Fibroblast of peridontal ligament (primary cell): ENCODE results near the gene CACNA2D2.

Source experiments
- DNase-seq: peaks from one replicate; pipeline ENCODE4 v3.0.0-alpha.2; 2010; ENCODE audit errors: extremely low read depth

The CACNA2D2 gene

DNA sequence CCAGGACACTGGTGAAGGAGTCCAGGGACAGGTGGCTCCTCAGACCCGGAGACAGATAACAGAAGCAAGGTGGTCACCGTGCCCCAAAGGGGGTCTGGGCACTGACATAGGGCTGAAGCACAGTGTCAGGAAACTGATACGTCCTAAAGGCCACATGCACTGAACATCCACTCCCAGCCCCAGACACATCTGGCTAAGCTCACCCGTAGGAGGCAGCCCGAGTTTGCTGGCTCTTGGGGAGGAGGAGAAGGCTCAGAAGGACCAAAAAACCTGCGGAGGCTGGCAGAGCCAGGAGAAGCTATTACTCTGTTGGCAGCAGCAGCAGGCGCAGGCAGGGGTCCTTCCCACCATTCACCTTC is 1.2 kb downstream of the CACNA2D2 start:
- no peak for DNase-seq

DNA sequence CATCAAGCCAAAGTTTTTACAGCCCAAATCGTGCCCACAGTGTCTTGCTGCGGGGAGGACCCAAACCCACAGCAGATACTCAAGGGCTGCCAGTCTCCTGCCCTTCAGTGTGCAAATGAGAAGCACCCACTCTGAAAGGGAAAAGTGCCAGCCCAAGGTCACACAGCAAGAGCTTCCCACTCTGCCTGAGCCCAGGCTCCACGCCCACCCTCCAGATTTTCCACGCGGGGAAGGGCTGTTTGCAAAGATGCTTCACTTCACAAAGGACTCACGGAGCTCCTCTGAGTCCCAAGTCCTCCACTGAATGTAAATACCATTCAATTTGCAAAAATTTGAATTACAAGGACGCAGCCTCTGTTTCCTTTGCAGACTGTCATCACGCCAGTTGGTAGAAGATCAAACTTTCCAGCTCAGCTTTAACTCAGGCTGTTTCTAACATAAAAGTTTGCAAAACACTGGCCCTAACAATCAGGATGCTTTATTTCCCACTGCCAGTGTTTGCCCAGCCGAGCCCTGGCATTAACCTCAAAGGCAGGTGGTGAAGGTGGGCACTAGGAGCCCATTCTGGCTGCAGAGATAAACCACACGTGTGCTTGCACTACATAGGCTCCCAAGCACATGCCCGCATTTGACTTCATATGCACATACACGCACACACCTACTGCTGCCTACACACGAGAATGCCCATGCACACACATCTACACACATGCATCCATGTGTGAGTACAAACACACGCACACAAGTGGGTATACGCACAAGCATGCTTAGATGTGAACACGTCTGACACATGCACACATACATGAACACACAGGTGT is 7.6 kb downstream of the CACNA2D2 start:
- no peak for DNase-seq

DNA sequence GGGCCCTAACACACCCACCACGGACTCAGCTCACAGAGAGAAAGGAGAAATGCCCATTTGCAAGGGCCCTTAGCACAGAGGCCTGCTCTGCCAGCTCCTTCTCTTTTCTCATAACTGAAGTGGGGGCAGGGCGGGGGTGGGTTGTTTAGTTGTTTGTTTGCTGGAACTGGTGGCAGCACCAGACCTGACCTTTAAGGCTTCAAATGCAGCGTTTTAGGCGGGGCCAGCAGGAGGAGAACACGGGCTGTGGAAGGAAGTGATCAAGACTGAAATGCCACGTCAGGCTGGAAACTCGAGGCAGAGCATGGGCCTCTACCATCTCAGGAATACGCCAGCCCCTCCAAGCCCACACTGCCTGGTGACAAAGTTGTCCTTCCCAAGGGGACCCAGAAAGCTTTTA is 9.3 kb downstream of the CACNA2D2 start:
- no peak for DNase-seq

DNA sequence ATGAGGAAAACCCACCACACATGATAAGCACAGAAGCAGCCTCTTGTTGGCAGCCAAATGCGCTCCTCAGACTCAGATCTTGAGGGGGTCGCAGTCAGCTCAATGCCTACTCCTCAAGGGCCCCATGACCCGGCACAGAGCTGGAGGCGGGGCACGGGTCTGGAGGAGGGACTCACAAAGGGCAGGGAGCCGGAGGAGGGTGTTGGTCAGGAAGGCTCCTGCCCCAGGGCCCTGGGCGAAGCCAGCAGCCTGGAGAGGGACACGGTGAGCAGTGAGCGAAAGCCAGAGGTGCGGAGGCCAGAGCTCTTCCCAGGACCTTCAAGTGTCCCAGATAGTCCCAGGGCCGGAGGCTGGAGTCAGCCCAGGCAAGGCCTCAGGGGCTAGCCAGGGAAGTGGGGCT is 9.8 kb downstream of the CACNA2D2 start:
- DNase-seq = no peak

DNA sequence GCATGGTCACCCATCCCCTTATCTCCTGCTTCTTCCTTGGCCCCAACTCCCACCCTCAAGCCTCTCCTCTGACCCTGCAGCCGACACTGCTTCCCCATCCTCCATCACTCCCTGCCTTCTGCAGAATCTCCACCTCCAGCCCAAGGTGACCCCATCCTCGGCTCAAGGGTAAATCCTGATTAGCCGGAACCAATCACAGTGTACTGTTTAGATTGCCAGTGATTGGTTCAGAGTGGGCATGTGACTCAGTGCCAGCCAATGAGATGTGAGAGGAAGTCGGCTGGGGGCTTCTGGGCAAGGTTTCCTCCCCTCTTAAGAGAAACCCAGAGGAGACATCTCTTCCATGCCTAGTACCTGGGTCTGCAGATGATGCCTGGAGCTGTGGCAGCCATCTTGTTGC is 10.3 kb downstream of the CACNA2D2 start:
- DNase-seq = no peak

DNA sequence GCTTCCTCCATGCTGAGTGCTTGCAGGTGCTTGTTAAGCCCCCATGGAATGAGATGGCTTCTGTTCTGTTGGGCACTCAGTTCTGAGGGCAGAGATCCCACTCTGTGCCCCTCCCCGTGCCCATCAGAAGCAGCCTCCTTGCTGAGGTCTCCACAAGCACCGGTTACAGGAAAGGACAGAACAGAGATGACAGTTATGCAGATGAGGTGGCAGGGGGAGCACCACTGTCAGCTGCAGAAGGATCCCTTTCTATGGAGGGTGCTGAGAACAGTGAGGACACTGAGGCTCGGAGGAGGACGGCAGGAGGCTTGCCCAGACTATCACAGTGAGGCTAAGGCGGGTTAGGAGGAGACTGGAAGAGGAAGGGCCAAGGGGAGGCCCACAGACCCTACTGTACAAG is 12.4 kb downstream of the CACNA2D2 start:
- DNase-seq = no peak

DNA sequence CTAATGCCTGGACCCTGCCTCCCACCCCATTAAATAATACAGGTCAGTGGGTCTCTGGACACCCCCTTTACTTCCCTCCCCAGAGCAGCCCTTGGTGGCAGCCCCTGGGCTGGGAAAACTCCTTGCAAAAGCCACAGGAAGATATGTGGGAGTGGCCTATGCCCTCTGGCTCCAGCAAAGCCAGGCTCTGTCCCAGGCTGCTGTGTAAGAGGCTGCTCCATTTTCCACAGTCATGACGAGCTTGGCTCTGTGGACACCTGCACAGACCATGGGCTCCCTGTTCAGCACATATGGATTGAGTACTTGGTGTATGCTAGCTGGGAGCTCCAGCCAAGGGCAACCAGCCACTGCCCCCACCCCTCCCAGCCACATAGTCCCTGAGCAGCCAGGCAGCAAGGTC is 13.0 kb downstream of the CACNA2D2 start:
- no peak for DNase-seq

DNA sequence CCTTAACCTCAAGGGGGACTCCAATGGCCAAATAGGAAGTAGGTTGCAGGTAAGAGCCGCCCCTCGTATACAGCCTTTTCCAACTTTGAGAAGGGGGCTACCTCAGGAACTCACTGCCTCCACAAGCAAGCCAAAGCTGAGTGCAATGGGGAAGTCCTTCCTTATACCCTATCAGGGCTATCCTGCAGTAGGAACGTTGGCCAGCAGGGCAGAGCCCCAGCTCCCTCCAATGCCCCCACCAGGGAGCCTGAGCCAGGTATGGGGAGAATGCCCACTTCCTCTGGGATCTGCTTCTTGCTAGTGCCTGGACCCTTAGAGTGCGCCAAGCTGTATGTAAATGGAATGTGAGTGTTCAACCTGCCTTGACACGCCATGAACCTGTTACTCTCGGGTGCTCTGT is 16.3 kb downstream of the CACNA2D2 start:
- no peak for DNase-seq

DNA sequence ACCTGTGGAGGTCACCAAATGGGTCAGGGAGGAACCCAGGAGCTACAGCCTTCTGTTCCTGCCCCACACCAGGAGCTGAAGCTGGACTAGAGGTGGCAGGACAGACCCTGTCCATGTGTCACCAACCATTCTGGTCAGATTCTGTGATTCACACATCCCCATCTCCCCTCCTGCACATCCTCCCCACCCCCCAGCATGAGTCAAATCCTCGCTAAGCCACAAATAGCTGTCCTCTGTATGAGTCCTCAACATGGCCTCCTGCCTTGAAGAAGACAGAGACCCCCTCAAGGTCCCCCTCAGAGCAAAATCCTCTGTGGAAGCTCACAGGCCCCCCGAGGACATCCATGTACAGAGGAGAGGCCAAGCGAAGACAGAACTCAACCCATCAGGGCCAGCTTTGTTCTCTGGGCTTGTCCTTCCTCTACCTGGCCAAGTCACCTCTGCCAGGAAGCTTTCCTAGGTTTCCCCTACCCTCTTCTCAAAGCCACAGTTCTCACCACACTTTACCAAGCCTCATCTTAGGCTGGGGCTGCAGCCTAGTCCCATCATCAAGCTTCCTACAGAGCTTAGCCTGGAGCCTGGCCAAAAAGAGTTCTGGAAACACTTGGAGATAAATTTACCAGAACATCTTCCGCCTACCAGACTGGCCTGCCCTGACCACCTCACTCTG is 17.1 kb downstream of the CACNA2D2 start:
- no peak for DNase-seq

DNA sequence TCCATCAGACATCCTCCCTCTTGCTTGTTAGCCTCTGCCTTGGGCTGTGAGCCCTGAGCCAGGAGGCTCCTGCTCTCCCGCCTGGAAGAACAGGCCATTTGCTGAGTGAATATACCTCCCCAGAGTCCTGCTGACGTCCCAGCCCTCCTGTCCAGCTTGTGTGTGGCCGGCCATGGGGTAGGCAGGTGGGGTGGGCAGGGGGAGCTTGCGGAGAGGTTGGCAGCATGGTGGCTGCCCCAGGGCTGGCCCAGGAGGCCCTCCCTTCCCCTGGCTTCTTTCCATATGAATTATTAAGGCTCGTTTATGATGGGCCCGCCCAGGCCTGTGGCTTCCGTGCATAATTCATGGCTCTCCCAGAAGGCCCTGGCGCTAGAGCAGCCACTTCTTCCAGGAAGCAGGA is 18.7 kb downstream of the CACNA2D2 start:
- DNase-seq = no peak

DNA sequence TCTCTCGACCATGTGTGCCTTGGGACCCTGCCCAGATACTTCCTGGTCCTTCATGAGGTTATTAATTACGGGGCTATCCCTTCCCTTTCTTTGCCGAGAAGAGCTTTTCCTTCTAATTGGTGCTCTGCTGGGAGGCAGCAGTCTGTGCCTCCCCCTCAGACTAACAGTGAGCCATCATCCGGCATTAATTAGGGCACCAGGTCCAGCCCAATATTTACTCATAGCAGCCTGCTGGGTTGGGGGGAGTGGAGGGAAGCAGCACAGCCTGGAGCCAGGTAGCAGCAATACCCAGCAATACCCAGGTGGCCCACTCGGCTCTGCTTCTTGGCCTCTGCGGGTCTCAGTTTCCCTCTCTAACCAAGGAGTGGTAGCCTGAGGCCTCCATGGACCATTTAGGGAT is 20.1 kb downstream of the CACNA2D2 start:
- no peak for DNase-seq

DNA sequence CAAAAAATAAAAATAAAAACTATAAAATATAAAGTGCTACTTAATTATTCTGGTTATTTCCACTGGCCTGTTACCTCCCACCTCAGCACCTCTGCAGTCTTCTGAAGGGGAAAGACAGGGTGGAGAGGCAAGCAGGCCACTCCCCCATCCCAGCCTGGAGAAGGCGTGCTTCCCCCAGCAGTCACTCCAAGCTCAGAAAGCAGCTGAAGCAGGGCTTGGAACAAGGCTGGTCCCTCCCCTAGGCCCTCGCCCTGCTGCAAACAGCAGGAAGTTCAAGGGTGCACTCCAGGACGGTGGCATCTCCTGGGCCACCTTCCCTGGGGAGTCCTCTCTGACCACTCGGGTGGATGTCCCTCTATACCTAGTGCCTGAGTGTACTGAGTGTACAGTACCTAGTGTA is 21.4 kb downstream of the CACNA2D2 start:
- no peak for DNase-seq

DNA sequence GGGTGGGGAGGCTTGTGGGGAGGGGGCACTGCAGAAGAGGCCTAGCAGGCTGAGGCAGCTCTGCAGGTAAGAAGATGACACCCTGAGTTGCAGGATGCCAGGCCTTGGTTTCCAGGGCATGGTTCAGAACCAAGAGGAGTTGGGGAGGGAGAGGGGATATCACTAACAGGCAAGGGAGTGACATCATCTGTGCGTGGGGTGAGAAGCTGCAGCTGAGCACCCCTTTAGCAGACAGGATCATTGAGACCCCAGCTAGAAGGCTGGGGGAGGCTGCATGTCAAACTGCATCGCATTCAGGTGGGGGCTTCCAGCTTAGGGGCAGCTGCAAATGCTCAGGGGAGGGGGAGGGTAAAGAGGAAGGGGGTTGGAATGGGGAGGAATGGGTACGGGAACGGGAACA is 23.0 kb downstream of the CACNA2D2 start:
- no peak for DNase-seq

DNA sequence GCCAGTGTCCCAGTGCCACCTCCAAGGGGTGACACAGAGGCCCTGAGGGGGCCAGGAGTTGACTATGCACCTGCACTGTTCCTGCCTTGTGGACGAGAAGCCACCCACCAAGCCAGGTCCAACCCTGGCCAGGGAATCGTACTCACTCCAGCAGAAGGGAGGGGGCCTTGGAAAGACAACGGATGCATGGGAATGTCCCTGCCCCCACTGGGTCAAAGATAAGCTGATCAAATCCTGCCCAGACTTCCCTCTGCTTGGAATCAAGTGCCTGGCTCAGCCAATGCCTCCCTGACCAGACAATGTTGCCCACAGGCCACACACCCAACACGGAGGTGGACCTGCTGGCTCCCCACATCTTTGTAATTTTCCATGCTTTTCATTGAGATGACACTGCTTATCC is 23.9 kb downstream of the CACNA2D2 start:
- no peak for DNase-seq

DNA sequence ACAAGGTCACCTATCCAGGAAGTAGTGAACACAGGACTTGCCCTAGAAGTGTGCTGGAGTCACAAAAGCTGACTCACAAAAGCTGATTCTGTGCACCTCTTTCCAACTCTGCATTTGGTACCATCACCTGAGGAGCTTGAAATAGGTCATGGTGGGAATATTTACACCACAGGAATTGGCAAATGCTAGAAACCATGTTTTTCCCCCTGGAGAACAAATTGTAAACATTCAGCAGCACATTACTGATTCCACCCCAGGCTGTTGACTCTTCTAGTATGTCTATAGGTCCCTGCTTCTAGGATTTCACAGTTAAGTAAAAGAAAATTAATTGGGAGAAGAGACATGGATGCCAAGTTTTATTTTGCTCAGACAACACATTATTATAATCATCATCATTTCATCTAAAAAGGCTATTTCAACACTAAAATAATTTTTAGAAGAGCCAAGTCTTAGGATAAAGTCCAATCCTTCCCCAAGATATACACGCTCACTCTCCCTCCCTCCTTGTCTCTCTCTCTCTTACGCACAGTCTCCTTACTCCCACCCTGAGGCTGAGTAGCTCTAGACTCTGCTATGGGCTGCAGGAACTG is 24.7 kb downstream of the CACNA2D2 start:
- DNase-seq = no peak

DNA sequence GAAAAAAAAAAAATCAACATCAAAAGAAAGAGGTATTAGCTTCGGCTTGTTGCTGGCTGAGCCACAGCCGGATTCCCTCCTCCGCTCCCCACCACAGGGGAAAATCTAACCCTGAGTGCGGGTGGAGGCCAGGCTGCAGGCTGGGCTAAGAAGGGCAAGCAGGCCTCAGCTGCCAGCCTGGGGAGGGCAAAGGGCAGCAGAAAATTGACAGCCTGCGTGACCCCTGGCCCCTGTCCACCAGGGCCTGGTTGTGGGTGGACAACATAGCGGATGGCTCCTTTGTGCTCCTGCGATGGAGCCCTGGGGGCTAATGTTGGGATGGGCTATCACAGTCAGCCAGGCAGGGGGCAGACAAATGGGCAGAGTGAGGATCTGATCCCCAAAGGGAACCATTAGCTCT is 25.4 kb downstream of the CACNA2D2 start:
- no peak for DNase-seq

DNA sequence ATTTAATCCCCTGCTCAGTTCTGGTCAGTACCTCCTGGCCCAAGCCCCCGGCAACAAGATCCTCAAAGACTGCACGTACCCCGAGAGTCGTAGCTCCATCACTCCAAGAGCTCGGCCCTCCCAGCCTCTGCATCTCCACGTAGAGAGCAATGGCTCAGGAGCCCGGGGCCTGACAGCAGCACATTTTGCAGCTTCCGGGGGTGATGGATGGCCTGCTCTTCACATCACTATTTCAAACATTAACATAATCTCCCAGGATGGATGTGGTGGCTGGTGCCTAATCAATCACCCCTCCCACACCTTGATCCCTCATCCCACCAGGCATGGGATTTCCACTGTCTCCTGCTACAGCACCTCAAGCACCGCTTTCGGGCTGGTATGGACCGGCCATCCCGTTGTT is 28.1 kb downstream of the CACNA2D2 start:
- DNase-seq = no peak

DNA sequence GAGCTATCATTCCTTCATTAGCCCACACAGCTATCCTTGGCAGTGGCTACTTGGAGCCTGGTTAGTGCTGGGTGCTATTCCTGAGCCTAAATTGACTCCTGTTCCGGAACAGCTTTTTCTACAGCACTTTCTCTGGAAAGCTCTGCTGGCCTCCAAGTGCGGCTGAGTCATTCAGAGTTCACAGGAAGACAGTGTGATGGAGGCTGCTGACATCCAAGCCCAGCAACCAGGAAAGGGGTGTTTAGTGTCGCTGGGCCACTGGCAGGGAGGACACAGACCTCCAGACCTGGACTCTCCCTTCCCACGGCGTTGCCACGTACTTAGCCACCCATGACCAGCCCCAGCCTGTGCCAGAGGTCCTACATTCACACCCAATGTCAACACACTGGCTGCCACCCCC is 28.7 kb downstream of the CACNA2D2 start:
- DNase-seq = peak; percentile 7

DNA sequence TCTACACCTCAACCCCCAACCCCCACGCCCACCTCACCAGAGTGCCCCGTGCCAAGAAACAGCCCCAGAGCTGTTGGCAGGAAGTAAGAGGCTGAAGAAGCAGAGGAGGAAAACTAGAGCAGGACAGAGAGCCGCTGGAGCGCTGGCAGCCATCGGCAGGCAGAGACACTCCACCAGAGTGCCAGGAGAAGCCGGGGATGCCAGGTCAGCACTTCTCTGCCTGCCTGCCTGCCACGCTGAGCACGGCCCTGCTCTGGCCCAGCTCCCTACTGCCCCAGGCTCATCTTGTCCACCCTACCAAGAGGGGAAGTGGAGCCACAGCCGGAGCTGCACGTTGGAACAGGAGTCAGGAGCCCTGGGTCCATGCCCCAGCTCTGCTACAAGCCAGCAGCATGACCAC is 29.7 kb downstream of the CACNA2D2 start:
- no peak for DNase-seq

DNA sequence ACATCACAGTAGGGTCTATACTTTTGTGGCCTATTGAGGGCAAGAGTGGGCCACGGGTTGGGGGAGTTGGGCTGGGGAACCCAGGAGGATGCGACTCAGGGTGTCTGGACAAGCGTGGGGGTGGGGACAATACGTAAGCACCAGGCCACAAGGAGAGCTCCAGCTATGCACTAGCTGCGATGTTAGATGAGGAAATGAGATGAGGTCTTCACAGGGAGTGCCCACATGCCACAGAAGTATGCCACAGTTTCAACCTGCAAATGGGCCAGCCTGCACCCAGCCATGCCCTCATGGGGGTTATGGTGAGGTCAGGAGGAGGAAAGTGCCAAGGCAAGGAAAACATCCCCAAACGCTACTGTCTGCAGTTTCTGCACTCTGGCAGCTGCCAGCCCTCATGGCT is 30.5 kb downstream of the CACNA2D2 start:
- DNase-seq = no peak

DNA sequence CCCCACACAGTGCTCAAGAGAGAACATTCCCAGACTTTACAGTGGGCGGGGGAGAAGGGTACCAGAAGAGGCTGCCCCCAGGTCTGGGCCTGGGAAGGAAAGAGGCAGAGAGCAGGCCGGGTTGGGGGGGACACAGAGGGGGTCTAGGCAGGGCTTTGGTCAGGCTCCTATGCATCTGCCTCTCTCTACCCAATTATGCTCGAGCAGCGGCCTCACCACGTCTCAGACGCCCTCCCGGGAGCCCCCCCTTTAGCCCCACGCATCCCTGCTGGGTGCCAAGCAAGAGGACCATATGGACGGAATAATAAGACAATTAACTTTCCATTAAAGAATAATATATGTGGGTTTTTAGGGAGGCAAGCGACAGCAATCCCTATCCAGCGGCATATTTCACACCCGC is 32.8 kb downstream of the CACNA2D2 start:
- no peak for DNase-seq

DNA sequence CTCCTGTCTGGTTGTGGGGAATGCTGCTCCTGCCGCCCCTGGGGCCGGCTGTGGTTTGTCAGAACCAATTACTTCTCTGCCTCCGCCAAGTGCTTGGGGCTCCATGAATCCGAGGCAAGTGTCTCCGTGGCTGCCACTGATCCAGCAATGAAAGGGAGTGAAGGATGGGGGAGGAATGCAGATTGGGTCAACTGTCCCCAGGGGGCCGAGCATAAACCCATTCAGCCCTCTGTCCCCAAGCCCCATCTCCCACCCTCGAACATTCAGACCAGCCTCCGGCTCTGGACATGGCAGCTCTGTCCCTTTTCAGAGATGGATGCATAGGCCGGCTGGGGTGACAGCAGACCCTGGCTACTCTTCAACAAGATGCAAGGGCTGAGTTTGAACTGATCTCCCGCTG is 35.5 kb downstream of the CACNA2D2 start:
- DNase-seq = no peak

DNA sequence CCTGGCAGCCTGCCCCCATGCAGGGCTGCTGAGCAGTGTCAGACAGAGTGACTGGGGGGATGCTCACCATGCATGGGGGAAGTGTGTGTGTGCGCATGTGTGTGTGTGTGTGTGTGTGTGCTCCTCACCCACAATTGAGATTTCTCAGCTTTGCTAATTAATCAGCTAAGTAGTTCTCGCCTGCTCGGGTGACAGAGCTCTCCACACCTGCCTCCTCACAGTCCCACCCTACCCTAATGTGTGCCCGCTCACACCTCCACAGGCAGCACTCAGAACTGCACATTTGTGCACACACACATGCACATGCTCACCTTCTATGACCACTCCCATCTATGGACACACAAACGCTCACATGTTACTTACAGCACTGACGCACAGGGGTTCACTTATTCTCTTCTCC is 37.3 kb downstream of the CACNA2D2 start:
- DNase-seq = no peak
